ENCODE results near the gene DLGAP1.

Gene DLGAP1

GRCh38 chr18:3848316-3848715 is 606.8 kb downstream of the DLGAP1 start:
- DNase-seq, result no peak

GRCh38 chr18:3845161-3845560 is 609.9 kb downstream of the DLGAP1 start:
- DNase-seq, result no peak

- no peak for DNase-seq
Measured at GRCh38 chr18:3842844-3843243, 612.3 kb downstream of the DLGAP1 start.

GRCh38 chr18:3840766-3841165 is 614.3 kb downstream of the DLGAP1 start:
- no peak for DNase-seq

GRCh38 chr18:3839581-3839981 is 615.5 kb downstream of the DLGAP1 start:
- DNase-seq, result no peak

GRCh38 chr18:3836483-3837335 is 618.4 kb downstream of the DLGAP1 start:
- no peak for DNase-seq

- DNase-seq, result no peak
Measured at GRCh38 chr18:3832025-3832638, 623.0 kb downstream of the DLGAP1 start.

GRCh38 chr18:3830604-3831003 is 624.5 kb downstream of the DLGAP1 start:
- no peak for DNase-seq

GRCh38 chr18:3827236-3827845 is 627.8 kb downstream of the DLGAP1 start:
- no peak for DNase-seq

GRCh38 chr18:3826021-3826420 is 629.1 kb downstream of the DLGAP1 start:
- no peak for DNase-seq

- DNase-seq, result no peak
Measured at GRCh38 chr18:3824101-3824500, 631.0 kb downstream of the DLGAP1 start.

- DNase-seq, result no peak
Measured at GRCh38 chr18:3823073-3823472, 632.0 kb downstream of the DLGAP1 start.

GRCh38 chr18:3821524-3821923 is 633.6 kb downstream of the DLGAP1 start:
- DNase-seq, result no peak

- DNase-seq, result no peak
Measured at GRCh38 chr18:3819961-3820360, 635.1 kb downstream of the DLGAP1 start.

- DNase-seq, result no peak
Measured at GRCh38 chr18:3816610-3817363, 638.3 kb downstream of the DLGAP1 start.

GRCh38 chr18:3815991-3816390 is 639.1 kb downstream of the DLGAP1 start:
- no peak for DNase-seq

GRCh38 chr18:3814816-3815215 is 640.3 kb downstream of the DLGAP1 start:
- no peak for DNase-seq

GRCh38 chr18:3810296-3810695 is 644.8 kb downstream of the DLGAP1 start:
- no peak for DNase-seq

- no peak for DNase-seq
Measured at GRCh38 chr18:3808985-3809780, 645.9 kb downstream of the DLGAP1 start.

GRCh38 chr18:3806656-3807055 is 648.5 kb downstream of the DLGAP1 start:
- DNase-seq, result no peak

GRCh38 chr18:3804336-3804735 is 650.8 kb downstream of the DLGAP1 start:
- DNase-seq, result no peak

GRCh38 chr18:3803350-3803749 is 651.8 kb downstream of the DLGAP1 start:
- no peak for DNase-seq
